ENCODE measurements around the gene CYTIP. TPM values are rescaled to one million over a fixed set of nuclear protein-coding genes. Genes with fewer than 3 reads are reported as not detected.

Gene CYTIP
- total RNA-seq, result 100 to 1,000 TPM; 264 to 465 (median 273) TPM
- total RNA-seq (2013), result 356 TPM
- total RNA-seq, result 270 to 1,253 (median 541) reads per million in 29 experiments

- peak within 1 kb of the TSS; percentile 90 for H3K27ac ChIP-seq (ENCODE audit: low read length)
- Mint-ChIP-seq H3K36me3 (peaks cover 46% of the 10 kb centered on the region), H3K4me3 (peak within 1 kb of the TSS; percentile 92 to 97 (median 96)), H3K27me3 (no peaks in the 10 kb centered on the region), H3K27ac (peak within 1 kb of the TSS; percentile 97 to 99), H3K4me1 (peaks cover 41 to 68% (median 45%) of the 10 kb centered on the region in 3 donors), H3K9me3 (no peaks in the 10 kb centered on the region)
- ATAC-seq (replicated peaks in 1 of 4) (peak; percentile 60 to 68 (median 64)), DNase-seq (peak in 32 of 35 experiments; percentile 28 to 83 (median 54))
- H3K4me3 ChIP-seq (ENCODE audit: control insufficient read depth in 1 of 2, extremely low read depth in 1 of 2, low read length in 1 of 2), result peak within 1 kb of the TSS; percentile 87 to 94
- no peaks in the 10 kb centered on the region for H3K9me3 ChIP-seq
- POLR2A ChIA-PET, result interaction anchor here (0.5 to 2.5 kb wide), 21 partner anchors 10 to 128 kb away, joined by 3 to 22 read pairs (median 5); no protein-coding TSS in a partner anchor
- CTCF ChIA-PET, result interaction anchor here (0.5 to 1.7 kb wide), 19 partner anchors 10 to 197 kb away, joined by 3 to 10 read pairs (median 4); no protein-coding TSS in a partner anchor
- H3K4me1 ChIP-seq (ENCODE audit: control insufficient read depth in 1 of 2, extremely low read depth in 1 of 2, insufficient read depth in 2 of 2, low read length in 2 of 2), result peaks cover 9 to 37% of the 10 kb centered on the region in 2 experiments
- H3K27me3 ChIP-seq (replicated peaks in 1 of 2; ENCODE audit: control insufficient read depth in 2 of 2, extremely low read depth in 1 of 2, insufficient read depth in 2 of 2, low read length in 1 of 2), result no peaks in the 10 kb centered on the region
- WGBS (ENCODE audit: insufficient coverage), result 0% methylated on average over 1 of the region's 13 CpGs
- peaks cover 0 to 18% of the 10 kb centered on the region in 2 donors for H3K36me3 ChIP-seq (ENCODE audit: control insufficient read depth in 2 of 2, extremely low read depth in 1 of 2, insufficient read depth in 1 of 2, low read length in 1 of 2)
Observed at GRCh38 chr2:157443795-157444640, at the start of gene CYTIP. CYTIP (minus strand) TSS chr2:157444089; CDS start chr2:157444020, 69 bp downstream.

DNA sequence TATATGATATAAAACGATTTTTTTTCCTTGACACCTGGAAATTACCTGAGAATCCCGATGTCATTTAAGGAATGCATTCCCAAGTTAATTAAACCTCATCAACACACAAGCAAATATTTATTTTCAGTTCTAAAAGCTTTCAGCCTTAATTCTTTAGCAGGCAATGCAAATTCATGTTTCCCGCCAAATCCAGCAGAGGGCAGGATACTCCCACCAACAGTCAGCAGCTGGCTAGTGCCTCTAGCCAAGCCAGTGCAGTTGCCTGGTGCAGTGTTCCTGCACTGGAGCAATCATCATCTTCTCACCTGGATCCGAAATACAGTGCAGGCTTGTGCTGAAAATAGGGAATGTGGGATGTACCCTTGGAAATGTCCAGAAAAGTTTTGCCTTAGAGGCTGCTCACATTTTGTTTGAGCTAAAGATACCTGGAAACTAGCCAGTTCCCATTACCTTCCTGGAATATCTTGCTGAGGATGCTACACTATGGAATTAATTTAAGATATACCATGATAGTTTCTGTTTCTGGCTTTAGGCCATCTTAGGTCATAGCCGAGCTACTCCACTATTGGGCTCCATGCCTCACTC is 48.4 kb upstream of the CYTIP start:
- Mint-ChIP-seq H3K4me3 (no peak overlapping the region), H3K4me1 (peaks cover 46 to 54% (median 49%) of the 10 kb centered on the region in 3 donors), H3K27me3 (no peaks in the 10 kb centered on the region), H3K9me3 (no peaks in the 10 kb centered on the region), H3K27ac (peak overlapping the region in 1 of 2 donors; percentile 40), H3K36me3 (no peaks in the 10 kb centered on the region)
- DNase-seq, result peak; percentile 45 to 83 (median 64)
- Histone ChIP-seq H3K9me3 (no peaks in the 10 kb centered on the region), H3K27me3 (replicated peaks in 1 of 2; ENCODE audit: control insufficient read depth in 2 of 2, extremely low read depth in 1 of 2, insufficient read depth in 2 of 2, low read length in 1 of 2) (no peaks in the 10 kb centered on the region), H3K36me3 (ENCODE audit: control insufficient read depth in 2 of 2, extremely low read depth in 1 of 2, insufficient read depth in 1 of 2, low read length in 1 of 2) (no peaks in the 10 kb centered on the region), H3K27ac (ENCODE audit: low read length) (no peak overlapping the region), H3K4me1 (ENCODE audit: control insufficient read depth in 1 of 2, extremely low read depth in 1 of 2, insufficient read depth in 2 of 2, low read length in 2 of 2) (peaks cover 0 to 6% of the 10 kb centered on the region in 2 experiments), H3K4me3 (ENCODE audit: control insufficient read depth in 1 of 2, extremely low read depth in 1 of 2, low read length in 1 of 2) (no peak overlapping the region)
- POLR2A ChIA-PET, result interaction anchor here (0.8 to 0.9 kb wide), 2 partner anchors 51 to 190 kb away, joined by 3 read pairs; no protein-coding TSS in a partner anchor
- CTCF ChIA-PET, result interaction anchor here (0.5 to 3.0 kb wide), 39 partner anchors 10 to 531 kb away, joined by 3 to 16 read pairs (median 4); partner anchors contain the start of genes ACVR1C (in 1 of the 2), CYTIP (in 1 of the 2) and ERMN (in 1 of the 2)
- WGBS (ENCODE audit: insufficient coverage), result 50% methylated on average over 2 of the region's 5 CpGs
- ATAC-seq (replicated peaks in 1 of 4), result peak; percentile 86 to 91 (median 88)

DNA sequence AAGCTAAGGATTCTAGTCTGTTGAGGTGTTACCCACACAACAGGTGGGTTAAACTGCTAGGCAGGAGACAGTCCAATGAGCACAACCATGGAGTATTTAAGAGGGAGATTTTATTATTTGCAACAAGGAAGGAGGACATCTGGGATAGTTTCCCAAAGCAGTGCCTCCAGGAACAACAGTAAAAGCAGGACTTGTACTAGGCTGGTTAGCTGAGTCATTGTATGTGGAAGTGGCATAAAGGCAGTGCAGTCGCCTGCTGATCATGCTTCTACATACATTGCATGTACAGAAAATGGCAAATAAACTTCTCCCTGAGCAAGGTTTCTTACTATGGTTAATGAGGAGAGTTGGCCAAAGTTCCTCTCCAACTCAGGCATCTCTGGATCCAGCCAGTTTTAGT is 46.1 kb upstream of the CYTIP start:
- no peaks in the 10 kb centered on the region for H3K9me3 ChIP-seq
- no peaks in the 10 kb centered on the region for H3K9me3 Mint-ChIP-seq
- peaks cover 62 to 71% (median 63%) of the 10 kb centered on the region in 3 donors for H3K4me1 Mint-ChIP-seq
- H3K27ac Mint-ChIP-seq, result no peak overlapping the region
- H3K4me1 ChIP-seq (ENCODE audit: control insufficient read depth in 1 of 2, extremely low read depth in 1 of 2, insufficient read depth in 2 of 2, low read length in 2 of 2), result peaks cover 0 to 6% of the 10 kb centered on the region in 2 experiments
- no peak for DNase-seq
- H3K27me3 ChIP-seq (replicated peaks in 1 of 2; ENCODE audit: control insufficient read depth in 2 of 2, extremely low read depth in 1 of 2, insufficient read depth in 2 of 2, low read length in 1 of 2), result no peaks in the 10 kb centered on the region
- ATAC-seq (replicated peaks in 1 of 4), result no peak
- no peaks in the 10 kb centered on the region for H3K36me3 Mint-ChIP-seq
- no CpG with 5 or more reads among the region's 1 CpG for WGBS (ENCODE audit: insufficient coverage)
- no peak overlapping the region for H3K4me3 ChIP-seq (ENCODE audit: control insufficient read depth in 1 of 2, extremely low read depth in 1 of 2, low read length in 1 of 2)
- H3K27ac ChIP-seq (ENCODE audit: low read length), result no peak overlapping the region
- no peaks in the 10 kb centered on the region for H3K27me3 Mint-ChIP-seq
- H3K36me3 ChIP-seq (ENCODE audit: control insufficient read depth in 2 of 2, extremely low read depth in 1 of 2, insufficient read depth in 1 of 2, low read length in 1 of 2), result no peaks in the 10 kb centered on the region
- ChIA-PET POLR2A (interaction anchor here in 1 of 2 donors (0.7 kb wide), 1 partner anchor 1246 kb away, joined by 3 read pairs; no protein-coding TSS in a partner anchor), CTCF (interaction anchor here (0.5 to 3.0 kb wide), 7 partner anchors 21 to 752 kb away, joined by 3 to 16 read pairs (median 6); no protein-coding TSS in a partner anchor)
- H3K4me3 Mint-ChIP-seq, result no peak overlapping the region

- Mint-ChIP-seq H3K9me3 (no peaks in the 10 kb centered on the region), H3K4me1 (peaks cover 61 to 68% (median 62%) of the 10 kb centered on the region in 3 donors), H3K27me3 (no peaks in the 10 kb centered on the region), H3K36me3 (no peaks in the 10 kb centered on the region), H3K27ac (no peak overlapping the region), H3K4me3 (no peak overlapping the region)
- Histone ChIP-seq H3K9me3 (no peaks in the 10 kb centered on the region), H3K36me3 (ENCODE audit: control insufficient read depth in 2 of 2, extremely low read depth in 1 of 2, insufficient read depth in 1 of 2, low read length in 1 of 2) (no peaks in the 10 kb centered on the region), H3K4me3 (ENCODE audit: control insufficient read depth in 1 of 2, extremely low read depth in 1 of 2, low read length in 1 of 2) (no peak overlapping the region), H3K27me3 (replicated peaks in 1 of 2; ENCODE audit: control insufficient read depth in 2 of 2, extremely low read depth in 1 of 2, insufficient read depth in 2 of 2, low read length in 1 of 2) (no peaks in the 10 kb centered on the region), H3K27ac (ENCODE audit: low read length) (no peak overlapping the region), H3K4me1 (ENCODE audit: control insufficient read depth in 1 of 2, extremely low read depth in 1 of 2, insufficient read depth in 2 of 2, low read length in 2 of 2) (peaks cover 0 to 6% of the 10 kb centered on the region in 2 experiments)
- no peak for ATAC-seq (replicated peaks in 1 of 4)
- CTCF ChIA-PET, result interaction anchor here (0.6 to 1.8 kb wide), 8 partner anchors 9 to 995 kb away, joined by 3 to 8 read pairs (median 4); partner anchors contain the start of gene ERMN (in 1 of the 2)
- POLR2A ChIA-PET, result interaction anchor here in 1 of 2 donors (0.6 to 1.1 kb wide), 2 partner anchors 16 to 141 kb away, joined by 3 to 6 read pairs; no protein-coding TSS in a partner anchor
- no peak for DNase-seq
- WGBS (ENCODE audit: insufficient coverage), result no CpG with 5 or more reads among the region's 3 CpGs
Observed at GRCh38 chr2:157488877-157489276, 45.0 kb upstream of the CYTIP start.

- Mint-ChIP-seq H3K27ac (peak overlapping the region in 1 of 2 donors; percentile 50), H3K27me3 (no peaks in the 10 kb centered on the region), H3K4me3 (peak overlapping the region in 1 of 3 donors; percentile 16), H3K9me3 (no peaks in the 10 kb centered on the region), H3K36me3 (no peaks in the 10 kb centered on the region), H3K4me1 (peaks cover 54 to 57% (median 55%) of the 10 kb centered on the region in 3 donors)
- H3K9me3 ChIP-seq, result no peaks in the 10 kb centered on the region
- no peak overlapping the region for H3K27ac ChIP-seq (ENCODE audit: low read length)
- no peaks in the 10 kb centered on the region for H3K36me3 ChIP-seq (ENCODE audit: control insufficient read depth in 2 of 2, extremely low read depth in 1 of 2, insufficient read depth in 1 of 2, low read length in 1 of 2)
- ATAC-seq (replicated peaks in 1 of 4) (peak in 1 of 4 experiments; percentile 59), DNase-seq (no peak)
- no CpG with 5 or more reads among the region's 3 CpGs for WGBS (ENCODE audit: insufficient coverage)
- no peak overlapping the region for H3K4me3 ChIP-seq (ENCODE audit: control insufficient read depth in 1 of 2, extremely low read depth in 1 of 2, low read length in 1 of 2)
- H3K4me1 ChIP-seq (ENCODE audit: control insufficient read depth in 1 of 2, extremely low read depth in 1 of 2, insufficient read depth in 2 of 2, low read length in 2 of 2), result peaks cover 0 to 6% of the 10 kb centered on the region in 2 experiments
- H3K27me3 ChIP-seq (replicated peaks in 1 of 2; ENCODE audit: control insufficient read depth in 2 of 2, extremely low read depth in 1 of 2, insufficient read depth in 2 of 2, low read length in 1 of 2), result no peaks in the 10 kb centered on the region
- ChIA-PET POLR2A (interaction anchor here in 1 of 2 donors (0.6 to 1.0 kb wide), 2 partner anchors 29 to 47 kb away, joined by 4 read pairs; no protein-coding TSS in a partner anchor), CTCF (interaction anchor here (0.6 to 1.7 kb wide), 6 partner anchors 15 to 169 kb away, joined by 3 to 4 read pairs (median 3); partner anchors contain the start of gene ERMN (in 1 of the 2))
Observed at GRCh38 chr2:157487747-157488146, 43.9 kb upstream of the CYTIP start.
